Limb (tissue), 2 donors: ENCODE results near the gene IFT43.
A peak's percentile ranks its signal among the peaks of the same experiment; 100 is the strongest.

Source experiments
- DNase-seq, 2 donors: peaks; one replicate each; pipeline ENCODE4 v3.0.0-alpha.2; 2016; ENCODE audit errors: extremely low spot score in 2 of 2

Gene IFT43

DNA sequence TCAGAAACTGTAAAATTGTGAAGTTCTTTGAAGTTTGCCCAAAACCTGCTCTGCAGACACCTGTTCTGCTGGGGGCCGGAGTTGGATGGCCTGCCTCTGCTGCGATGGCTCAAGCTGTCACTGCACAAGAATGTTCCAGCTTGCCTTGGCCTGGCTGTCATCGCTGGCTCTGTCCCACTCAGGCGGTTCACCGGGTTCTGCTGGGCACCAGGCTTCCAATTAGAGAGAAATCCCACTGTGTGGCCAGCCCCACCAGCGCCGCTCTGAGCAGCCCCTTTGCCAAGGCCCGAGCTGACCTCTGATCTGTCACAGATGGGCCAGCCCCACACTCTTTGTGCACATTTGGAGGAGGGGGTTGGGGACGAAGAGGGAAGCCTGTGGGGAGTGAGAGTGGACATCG is 94.5 kb downstream of the IFT43 start:
- no peak for DNase-seq

DNA sequence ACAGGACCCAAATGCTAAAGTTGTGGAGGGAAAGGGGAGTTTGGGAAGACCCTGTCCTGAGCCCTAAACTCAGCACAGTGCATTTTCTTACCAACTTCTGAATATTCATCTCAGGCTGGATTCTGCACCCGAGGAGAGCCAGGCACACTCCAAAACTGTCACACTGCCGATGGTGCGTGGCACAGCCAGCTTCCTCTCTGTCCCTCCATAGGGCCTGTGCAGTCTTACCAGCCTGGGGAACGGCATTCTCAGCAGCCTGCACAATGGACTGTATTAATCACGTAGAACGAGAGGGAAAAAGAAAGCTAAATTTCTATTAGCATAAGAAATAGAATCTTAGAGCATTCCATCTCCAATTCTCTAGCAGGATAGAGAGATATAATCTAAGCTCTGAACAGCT is 94.9 kb downstream of the IFT43 start:
- no peak for DNase-seq

DNA sequence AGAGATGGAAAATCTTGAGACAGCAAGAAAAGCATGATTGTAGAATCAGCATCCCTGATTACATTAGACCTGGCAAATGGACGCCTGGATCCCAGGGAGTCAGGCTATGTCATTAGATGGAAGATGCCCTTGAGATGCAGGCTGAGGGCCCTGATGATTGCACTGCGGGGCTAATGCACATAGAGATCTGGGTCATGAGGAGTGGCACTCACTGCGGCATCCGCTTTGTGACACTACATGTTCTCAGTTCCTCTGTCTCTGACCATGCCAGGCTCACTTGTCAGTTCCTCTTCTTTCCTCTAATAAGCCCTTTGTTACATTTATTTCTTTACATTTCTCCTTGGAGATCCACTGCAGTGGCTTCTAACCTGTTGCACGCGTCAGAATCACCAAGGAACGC is 96.1 kb downstream of the IFT43 start:
- no peak for DNase-seq

DNA sequence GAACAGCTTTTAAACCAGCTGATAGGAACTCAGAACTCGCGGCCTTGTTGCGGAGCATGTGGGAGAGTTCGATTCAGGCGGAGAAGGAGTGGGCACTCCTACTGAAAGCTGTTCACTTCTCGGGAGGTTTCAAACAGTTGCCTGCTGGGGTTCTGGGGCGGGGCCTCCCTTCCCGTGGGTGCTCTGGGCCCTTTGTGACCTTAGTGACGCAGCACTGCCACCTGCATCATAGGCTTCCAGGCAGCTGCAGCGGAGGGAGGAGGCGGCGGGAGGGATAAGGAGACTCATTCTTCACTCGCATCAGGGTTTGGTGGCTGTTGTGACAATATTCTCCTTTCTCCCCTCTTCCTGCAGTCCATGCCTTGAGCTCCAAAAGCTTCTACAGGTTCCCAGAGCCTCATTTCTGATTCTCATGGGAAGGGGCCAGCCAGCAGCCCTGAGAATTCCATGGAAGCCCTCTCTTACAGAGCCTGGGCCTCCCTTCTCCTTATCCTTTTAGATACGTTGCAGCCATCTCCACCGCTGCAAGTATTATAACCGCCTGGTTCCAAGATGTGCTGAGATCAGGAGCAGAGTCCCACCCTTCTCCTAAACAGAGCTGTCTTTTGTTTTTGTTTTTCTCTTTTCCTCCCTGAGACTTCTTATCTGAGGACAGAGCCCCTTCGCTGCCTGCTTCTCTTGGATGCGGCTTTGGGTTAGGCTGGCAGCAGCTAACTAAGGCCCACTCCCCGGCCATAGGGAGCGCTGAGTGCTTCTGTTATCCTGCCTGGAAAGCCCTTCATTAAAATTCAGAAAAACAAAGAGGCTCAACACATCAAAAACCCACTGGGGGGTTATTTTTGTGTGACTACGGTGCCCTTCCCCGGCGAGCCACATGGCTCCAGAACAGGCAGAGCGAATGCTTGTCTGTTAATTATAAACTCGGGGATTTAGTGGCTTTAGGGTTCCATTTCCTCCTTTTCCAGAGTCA is 98.5 kb downstream of the IFT43 start:
- DNase-seq: no peak

DNA sequence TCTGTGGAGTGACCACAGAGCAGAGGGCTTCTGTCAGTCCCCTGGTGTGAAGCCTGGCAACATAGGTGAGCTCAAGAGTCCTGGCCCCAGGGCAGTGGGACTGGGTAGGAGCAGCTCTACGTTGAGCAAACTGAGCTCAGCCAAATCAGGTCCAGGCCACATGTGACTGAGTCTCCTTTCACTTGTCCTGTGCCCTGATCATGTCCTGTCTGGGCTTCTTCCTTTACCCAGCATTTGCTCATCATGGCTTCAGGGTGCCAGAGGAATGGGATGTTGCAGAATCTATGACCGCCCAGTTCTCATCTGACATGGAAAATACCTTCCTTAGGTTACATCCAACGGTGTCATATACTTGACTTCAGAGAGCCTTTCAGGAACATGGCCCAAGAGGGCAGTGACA is 99.8 kb downstream of the IFT43 start:
- no peak for DNase-seq

DNA sequence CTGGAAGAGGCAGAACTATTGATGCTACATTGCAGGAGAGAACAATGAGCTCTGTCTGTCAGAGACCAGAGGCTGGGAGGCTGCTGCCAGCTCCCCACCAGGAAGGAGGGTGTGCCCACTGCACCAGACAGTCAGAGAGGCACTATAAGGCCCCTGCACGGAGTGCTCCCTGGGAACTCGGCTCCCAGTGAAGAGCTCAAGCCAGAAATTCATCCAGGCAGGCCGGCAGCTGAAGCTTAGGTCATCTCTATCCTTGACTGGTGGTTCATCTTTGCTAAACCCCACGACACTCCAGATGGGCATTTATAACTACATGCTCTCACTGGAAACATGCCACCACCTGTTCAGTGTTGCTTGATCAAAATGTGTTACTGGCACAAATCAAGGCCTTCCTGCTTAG is 101.1 kb downstream of the IFT43 start:
- DNase-seq: no peak

DNA sequence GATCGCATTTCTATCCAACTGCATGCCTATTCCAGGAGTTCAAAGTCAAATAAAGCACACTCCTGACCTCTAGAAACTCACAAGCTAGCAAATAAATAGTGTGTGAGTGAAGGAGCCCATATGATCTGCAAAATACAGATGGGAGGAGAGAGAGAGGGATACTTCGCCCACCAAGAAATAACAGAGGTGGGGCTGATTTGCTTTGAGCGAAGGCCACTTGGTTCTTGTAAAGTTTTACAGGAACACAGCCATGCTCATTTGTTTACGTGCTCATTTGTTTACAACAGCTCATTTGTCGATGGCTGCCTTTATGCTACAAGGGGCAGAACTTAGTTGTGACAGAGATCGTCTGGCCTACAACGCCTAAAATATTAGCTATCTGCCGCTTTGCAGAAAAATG is 102.8 kb downstream of the IFT43 start:
- no peak for DNase-seq

DNA sequence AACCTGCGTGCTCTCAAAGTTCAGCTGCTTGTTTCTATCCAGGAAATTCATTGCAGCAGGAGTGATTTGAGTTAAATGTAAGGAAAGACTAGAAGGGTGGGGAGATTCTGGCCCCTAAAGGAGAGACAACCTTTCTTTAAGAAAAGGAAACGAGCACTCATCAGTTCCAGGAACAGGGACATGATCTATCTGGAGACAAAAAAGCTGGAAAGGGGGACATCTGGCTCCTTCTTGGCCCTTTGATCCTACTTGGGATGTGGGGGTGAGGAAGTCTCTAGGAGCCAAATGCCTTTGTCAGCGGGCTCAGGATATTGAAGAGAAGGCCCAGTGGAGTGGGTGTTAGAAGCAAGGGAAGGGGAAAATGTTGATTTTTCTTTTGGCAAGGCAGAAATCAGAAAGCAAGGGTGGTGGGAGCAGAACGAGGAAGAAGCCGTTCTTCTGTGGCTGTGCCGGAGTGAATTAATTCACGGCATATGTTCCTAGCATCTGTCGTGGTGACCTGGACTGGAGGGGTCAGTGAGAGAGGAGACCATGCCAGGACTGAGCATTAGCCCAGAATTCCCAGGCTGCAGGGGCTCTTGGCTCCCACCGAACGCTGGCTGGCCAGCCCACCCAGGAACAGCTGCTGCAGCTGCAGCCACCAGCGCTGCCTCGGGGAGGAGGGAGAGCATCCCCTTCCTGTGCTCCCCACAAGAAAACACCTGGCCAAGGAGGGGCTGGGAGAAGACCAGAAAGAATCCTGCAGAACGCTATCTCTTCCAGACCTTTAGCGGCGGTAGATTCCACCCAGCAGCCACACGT is 103.4 kb downstream of the IFT43 start:
- DNase-seq: peak; percentile 52 to 56

DNA sequence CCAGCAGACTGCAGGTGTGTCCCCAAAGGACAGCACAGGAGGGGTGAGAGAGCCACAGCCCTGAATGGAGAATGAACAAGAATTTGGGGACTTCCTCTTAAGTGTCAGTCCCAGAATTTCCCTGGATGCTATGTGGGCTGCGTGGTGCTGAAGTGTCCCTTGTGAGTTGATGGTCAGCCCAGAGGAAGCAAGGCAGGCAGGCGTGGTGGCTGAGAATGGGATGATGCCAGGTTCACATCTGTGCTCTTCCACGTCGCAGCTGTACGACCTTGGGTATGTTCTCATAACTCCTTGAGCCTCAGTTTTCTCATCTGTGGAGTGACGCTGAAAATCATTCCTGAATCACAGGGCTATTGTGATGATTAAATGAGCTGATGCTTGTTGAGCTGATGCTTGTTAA is 104.0 kb downstream of the IFT43 start:
- peak in 1 of 2 donors; percentile 46 for DNase-seq

DNA sequence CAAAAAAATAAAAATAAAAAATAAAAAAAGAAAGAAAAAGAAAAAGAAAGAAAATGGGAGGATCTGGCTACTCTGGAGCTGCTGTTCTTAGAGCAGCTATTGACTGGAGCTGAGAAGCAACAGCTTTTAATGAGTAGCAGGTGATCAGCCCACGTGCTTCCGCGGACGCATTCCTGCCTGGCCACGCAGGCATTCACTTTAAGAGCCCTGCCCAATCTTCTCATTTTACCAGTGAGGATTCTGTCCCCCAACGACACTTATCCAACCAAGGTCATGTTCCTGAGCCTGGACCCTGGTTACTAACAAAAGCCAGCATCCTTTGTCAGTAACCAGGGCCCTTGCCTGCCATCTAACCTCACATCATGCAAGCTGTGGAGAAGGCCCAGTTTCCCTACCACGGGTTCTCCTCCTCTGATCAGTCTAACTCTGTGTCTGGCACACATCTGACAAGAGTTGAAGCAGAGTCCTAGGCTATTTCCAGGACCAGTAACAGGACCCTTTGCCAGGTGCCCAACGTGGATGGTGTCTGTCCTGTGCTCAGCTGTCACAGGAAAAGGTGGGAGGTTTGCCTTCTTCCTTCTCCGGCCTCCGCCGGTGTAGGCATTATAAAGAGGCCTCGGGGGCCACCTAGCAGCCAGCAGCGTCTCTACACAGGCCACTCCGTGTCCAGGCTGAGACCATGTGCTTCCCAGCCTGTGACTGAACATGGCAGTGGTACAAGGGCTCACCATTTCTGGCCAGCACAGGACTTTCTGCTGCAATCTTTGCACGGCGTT is 105.2 kb downstream of the IFT43 start:
- DNase-seq: no peak

DNA sequence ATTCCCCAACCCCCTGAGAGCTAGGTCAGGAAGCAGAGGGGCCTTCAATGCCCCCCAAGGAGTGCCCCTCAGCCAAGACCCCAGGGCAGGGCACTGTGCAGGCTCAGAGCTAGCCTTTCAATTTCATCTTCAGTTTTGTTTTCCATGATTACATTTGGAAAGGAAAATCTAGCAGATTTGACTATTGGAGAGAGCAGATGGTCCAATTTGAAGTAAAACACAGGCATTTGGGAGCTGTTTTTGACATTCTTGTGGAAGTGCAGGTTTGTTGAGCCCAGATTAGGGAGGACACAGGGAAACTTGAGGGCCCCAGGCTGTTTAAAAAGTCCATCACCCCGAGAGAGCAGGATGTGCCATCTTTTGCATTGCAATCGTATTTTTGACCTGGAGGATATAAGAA is 107.5 kb downstream of the IFT43 start:
- no peak for DNase-seq

DNA sequence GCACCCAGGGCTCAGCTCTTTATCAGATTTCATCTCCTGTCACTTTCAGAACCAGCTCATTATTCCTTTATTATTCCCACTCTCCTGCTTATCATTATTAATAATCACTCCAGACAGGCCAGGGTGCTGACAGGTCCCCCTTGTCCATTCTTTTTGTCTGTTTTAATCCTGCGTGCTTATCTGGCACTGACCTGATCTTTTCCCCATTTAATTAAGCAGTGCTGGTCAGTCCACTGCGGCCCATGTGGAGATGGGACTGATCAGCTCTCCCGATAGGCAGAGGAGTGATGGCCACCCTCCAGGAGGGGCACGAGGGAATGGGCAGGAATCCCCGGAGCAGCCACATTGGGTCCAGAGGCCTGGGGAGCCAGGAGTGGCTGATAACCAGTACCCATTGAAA is 110.7 kb downstream of the IFT43 start:
- no peak for DNase-seq

DNA sequence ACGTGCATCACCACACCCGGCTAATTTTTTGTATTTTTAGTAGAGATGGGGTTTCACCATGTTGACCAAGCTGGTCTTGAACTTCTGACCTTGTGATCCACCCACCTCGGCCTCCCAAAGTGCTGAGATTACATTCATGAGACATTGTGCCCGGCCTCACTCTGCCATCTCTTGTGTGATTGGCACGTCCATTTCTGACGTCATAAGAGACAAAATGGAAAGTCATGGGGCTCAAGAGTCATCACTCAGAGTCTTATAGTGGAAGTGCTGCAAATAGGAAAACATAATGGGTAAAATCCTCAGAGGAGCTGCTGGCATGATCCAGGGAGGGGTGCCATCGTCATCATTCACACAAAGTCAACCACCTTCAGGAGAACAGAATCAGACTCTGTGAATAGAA is 112.0 kb downstream of the IFT43 start:
- no peak for DNase-seq

DNA sequence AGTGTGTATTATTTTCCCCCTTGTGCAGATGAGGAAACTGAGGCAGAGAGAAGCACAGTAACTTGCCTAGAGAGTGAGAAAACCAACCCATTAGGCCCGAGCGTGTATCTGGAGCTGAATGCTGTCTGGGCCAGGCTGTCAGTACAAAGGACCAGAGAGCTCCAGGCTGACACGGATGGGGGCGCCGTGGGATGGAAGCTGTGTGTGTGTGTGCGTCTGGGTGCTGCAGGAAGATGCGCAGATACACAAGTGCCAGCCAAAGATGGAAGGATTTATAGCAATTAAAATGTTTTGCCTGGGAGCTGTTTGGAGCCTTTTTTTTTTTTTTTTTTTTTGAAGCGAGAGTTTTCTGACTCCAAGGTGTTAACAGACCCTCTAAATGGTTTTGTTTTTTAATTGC is 112.5 kb downstream of the IFT43 start:
- DNase-seq: no peak

DNA sequence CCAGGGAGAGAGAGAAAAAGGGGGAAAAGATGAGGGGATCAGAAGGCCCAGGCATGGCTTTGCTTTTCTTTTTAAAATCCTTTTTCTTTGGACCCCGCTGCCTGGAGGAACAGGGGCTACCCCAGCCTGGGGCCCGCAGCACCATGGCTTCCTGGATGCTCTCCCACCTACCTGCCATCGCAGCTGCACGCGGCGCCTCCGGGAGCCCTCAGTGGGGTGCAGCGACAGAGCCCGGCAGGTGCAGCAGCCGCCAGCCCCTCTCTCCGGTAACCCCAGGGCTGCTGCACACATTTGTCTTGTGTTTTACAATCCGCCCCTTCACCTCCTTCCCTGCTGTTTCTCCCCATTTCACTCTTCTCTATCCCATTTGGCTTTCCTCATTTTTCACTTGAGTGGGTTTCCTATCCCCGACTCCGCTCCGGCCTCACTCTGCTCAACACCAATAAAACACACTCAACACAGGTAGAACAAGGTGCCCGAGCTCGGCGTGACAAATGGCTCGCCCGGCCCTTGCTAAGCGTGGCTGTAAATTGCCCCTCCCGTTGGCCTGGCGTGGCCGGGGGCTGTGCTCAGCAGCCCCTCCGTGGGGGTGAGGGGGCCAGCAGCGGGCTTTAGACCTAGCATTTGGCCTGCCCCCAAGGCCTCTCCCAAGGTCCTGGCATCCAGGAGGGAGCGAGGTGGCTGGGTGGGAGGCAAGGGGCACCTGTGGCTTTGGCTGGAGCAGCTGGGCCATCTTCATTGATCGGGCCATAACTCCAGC is 113.5 kb downstream of the IFT43 start:
- no peak for DNase-seq

DNA sequence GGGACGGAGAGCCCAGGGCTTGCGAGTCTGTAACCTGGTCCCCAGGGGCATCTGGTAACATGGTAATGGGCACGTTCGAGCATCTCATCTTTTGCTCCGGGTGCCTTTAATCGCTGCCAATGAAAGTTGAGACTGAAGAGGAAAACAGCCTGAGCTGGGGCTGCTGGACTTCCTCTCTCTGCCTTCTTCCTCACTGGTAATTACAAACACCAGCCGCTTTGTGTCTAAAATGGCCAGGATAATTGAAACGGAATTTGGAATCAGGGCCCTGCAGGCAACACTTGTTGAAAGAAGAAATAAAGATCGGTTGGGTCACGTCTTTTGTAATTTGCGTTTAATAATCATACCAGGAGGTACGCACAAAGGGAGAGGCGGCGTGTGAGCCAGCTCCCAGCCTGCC is 114.7 kb downstream of the IFT43 start:
- DNase-seq: no peak

DNA sequence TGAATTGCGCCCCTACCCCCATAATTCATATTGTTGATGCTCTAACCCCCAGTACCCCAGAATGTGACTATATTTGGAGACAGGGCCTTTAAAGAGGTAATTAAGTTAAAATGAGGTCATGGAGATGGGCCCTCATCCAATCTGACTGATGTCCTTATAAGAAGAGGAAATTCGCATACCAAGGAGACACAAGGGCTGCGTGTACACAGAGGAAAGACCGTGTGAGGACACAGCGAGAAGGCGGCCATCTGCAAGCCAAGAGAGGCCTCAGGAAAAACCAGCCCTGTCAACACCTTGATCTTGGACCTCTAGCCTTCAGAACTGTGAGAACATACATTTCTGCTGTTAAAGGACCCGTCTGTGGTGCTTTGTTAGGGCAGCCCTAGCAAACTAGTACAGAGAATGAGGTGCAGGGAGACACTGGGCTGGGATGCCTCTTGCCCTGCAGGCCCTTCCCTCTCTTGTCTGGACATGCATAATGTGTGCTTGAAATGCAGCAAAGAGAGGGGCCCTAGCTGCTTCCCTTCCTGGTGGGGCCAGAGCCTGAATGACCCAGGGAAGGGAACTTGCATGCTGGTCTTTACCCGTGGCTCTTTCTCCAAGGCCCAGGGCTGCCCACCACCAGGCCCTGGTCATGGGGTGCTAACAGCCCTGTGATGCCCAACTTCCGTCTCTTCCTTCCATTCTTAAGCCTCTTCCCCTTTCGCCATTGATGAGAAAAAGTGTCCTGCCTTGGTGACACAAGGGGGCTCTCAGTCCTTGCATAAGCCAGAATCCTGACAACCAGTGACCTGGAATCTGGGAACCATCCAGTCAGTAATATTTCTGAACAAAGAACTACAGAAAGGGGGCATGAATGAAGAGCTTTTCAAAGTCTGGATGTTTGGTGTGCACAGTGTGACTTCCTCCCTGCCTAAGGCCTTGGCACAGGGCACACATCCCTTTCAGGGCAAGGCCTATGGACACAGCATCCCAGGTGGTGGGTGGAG is 116.1 kb downstream of the IFT43 start:
- no peak for DNase-seq

DNA sequence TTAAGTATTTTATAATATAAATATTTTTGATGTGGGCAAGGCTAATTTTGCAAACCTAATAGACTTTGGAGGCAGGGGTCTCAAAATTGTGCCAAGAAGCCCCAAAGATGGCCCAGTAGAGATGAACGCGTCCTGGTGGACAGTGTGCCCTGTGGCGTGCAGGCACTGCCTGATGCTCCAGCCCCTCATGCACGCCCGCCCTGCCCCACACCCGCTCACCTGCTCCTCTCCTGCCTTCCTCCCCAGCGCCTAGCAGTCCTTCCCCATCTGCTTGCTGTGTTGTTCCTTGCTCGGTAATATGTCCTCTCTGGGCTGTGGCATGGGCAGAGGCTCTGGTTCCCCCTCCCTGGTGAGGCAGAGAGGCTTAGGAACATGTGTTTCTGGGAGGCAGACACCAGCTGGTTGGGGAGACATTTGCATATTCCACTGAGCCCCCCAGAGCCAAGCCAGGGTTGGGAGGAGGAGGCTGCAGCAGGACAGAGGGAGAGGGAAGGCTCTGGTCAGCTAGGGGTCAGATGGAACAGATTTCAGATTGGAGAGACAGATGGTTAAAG is 119.3 kb downstream of the IFT43 start:
- no peak for DNase-seq

DNA sequence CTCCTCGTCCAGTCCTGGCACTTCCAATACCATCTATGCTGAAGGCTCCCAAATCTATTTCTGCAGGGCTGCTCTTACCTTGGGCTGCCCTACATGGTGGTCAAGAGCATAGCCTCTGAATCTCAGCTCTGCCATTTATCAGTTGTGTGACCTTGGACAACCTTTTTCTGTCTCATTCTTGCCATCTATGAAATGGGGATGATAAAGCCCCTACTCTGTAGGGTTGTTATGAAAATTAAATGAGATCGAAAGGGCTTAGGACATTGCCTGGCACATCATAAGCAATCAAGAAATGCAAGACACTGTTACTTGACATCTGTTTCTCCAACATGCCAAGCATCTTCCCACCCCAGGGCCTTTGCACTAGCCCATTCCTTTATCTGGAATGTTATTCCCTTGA is 120.6 kb downstream of the IFT43 start:
- DNase-seq: no peak
